DMS79 treated with DMSO at 0.1 percent for 48 hours (cell line): ENCODE data around the gene APLP1.
A peak's percentile ranks its signal among the peaks of the same experiment; 100 is the strongest.
"Not testable (repeated sequence)": the region's sequence is repeated elsewhere in the genome, so short reads cannot be mapped to it uniquely, and the experiment has no call there.

Experiments used
- DNase-seq: peaks from one replicate; lab custom pipeline; 2025; lab: John Stamatoyannopoulos, UW

Gene APLP1

DNA sequence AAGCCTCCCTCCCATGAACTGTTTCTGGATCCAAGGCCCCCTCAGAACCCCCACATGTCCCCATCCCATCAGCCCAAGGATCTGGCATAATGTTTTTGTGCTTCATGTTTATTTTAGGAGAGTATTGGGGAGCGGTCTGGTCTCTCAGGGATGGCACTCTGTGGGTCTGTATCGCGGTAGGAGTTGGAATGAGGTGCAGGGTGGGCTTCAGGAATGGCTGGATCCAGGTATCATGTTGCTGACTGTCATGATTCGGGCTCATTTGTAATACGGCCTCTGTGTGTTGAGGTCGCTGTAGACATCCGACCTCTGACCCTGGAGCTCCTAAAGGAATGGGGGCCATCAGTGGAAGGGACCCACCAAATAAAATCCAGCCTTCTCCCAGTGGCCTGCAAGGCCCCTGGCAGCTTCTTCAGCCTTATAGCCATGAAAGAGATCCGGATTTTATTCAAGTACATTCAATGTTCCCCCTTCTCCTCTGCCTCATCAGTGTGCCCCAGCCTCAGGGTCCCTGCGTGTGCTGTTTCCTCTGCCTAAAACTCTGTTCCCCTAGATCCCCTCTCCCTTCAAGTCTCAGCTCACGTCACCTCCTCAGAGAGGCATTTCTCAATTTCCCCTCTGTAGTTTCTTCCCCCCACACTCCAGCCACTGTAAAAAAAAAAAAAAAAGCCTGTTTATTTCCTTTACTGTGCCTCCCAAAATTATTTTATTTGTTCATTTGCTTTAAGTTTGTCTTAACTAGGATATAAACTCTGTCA, 36.1 kb downstream of the APLP1 start:
- DNase-seq: no peak

DNA sequence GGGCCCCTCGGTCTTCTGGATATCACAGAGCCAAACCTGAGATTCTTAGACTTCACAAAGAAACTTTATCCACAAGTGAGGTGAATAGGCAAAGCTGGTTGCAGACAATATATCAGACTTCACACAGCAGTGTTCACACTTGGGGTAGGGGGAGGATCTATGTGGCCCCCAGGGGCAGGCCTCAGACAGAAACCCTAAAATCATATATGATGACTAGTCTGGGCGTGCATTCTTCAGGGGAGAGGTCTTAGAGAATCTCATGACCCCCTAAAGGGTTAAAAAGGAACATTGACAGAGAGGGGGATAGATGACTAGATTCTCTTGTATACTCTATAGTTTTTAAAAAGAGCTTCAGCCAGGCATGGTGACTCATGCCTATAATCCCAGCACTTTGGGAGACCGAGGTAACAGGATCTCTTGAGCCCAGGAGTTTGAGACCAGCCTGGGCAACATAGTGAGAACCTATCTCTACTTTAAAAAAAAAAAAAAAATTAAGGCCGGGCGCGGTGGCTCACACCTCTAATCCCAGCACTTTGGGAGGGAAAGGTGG, 36.9 kb downstream of the APLP1 start:
- no peak for DNase-seq

DNA sequence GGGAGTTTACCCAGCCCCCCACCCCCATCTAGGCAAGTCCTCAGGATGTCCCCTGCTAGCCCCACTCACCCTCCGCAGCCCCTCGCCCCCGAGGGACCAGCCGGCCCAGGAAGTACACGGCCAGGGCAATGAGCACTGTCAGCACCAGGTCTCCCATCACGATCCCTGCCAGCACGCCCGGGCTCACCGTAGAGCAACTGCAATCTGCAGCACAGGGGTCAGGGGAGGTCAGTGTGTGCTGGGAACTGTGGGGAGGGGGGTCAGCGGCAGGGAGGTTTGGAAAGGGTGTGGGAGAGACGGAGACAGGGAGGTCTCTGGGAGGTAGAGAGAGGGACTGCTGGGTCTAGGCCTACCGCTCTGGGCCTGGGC, 39.0 kb downstream of the APLP1 start:
- DNase-seq: no peak

DNA sequence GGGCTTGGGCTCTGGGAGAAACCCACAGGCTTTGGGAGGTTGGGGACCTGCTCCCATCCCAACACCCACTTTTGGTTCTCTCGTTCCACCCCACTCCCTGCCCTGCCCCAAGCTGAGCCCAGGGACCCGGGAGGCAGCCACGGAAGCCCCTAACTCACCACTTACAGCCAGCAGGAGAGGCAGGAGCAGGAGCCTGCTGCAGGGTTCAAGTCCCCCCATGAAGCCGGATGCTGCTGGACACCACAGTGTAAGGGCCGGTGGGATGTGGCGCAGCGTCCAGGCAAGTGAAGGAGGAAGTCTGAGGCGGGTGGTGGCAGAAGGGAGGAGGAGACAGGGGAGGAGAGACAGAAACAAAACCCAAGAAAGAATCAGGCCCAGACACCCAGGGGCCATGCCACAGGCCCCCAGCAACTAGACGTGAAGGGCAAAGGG, 39.7 kb downstream of the APLP1 start, which contains the start of gene TYROBP:
TSS of gene TYROBP (minus strand) at position 286 of the 432 bp plus-strand sequence. CDS start at position 219, 67 bp downstream.
- DNase-seq: no peak

DNA sequence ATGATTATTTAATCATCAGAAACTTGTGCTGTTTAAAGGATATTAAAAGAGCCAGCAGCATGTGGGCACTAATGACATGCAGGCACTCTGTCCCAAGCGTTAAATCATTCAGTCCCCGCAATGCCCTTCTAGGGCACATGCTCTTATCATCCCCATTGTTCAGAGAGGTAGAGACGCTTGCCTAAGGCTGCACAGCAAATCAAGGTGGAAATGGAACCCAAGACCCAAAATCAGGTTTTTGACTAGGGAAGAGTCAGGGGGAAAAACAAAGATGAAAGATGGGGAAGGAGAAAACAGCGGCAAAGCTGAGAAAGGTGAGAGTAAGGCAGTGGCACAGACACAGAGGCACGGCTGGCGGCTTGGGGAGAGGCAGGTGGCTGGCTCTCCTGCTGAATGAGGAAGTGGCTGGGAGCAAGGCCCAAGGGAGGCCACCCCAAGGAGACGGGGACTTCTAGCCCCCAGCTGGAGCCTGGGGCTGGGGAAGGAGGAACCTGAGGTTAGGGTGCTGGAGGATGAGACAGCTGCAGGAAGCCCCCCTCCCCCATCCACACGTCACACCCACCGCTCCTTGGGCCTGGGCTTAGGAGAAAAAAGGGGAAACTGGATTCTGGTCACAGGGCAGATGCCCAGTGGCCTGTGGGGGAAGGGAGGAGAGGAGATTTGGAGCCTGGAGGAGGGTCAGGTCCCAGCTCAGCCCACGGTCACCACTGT, 40.8 kb downstream of the APLP1 start:
- no peak for DNase-seq

DNA sequence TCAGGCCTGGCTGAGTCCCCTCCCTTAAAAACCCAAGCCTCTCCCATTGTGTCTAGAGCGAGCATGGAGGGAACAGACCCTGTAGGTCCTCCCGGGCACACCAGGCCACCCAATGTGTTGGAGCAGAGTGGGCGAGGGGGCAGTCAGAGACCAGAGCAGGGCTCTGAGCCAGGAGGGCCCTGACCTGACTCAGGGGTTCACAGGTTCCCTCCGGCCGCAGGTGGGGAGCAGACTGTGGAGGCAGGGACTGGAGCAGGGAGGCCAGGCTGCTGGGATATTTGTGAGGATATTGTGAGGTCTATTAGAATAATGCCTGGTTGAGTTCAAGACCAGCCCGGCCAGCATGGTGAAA, 41.3 kb downstream of the APLP1 start:
- no peak for DNase-seq

DNA sequence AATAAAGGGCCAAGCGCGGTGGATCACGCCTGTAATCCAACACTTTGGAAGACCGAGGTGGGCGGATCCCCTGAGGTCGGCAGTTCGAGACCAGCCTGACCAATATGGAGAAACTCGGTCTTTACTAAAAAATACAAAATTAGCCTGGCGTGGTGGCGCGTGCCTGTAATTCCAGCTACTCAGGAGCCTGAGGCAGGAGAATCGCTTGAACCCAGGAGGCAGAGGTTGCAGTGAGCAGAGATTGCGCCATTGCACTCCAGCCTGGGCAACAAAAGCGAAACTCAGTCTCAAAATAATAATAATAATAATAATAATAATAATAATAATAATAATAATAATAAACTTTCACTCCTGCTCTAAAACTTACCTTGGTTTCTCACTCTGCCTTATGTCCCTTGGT, 42.0 kb downstream of the APLP1 start:
- not testable (repeated sequence) for DNase-seq

DNA sequence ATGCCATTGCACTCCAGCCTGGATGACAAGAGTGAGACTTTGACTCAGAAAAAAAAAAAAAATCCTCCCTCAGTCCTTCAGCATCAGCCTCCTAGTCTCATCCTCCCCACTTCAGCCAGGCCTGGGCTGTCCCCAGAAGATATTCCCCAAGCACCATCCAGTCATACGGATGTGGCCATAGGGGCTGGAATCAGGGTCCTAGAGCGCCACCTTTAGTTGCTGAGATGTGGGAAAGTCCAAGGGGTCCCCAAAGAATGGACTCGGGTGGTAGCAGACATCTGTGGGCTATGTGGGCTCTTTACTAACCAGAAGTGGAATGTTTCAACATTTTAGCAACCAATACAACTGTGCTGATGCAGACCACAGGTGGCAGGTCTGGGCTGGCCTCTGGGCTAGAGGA, 42.8 kb downstream of the APLP1 start:
- no peak for DNase-seq

DNA sequence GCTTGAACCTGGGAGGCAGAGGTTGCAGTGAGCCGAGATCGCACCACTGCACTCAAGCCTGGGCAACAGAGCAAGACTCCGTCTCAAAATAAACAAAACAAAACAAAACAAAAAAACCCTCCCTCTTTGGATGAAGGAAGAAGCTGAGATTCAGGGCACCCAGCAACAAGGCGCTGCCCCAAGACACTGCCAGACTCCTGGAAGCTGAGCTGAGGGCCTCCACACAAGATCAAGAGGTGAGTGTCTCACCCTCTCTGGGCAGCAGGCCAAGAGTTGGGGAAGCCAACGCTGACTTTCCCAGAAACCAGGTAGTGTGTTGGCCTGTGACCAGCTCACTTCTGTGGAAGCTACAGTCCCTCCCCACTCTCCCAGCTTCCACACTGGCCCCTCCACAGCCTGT, 43.4 kb downstream of the APLP1 start:
- DNase-seq: peak; percentile 48

DNA sequence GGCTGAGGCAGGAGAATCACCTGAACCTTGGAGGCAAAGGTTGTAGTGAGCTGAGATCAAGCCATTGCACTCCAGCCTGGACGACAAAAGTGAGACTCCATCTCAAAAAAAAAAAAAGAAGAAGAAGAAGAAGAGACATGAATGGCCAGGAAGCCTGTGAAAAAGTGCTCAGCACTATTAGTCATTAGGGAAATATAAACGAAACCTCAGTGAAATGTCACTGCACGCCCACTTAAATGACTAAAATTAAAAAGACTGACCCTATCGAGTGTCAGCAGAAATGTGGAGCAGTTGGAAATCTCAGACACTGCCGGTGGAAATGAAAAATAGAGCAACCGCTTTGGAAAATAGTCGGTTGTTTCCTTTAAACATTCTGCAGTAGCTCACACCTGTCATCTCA, 45.2 kb downstream of the APLP1 start:
- no peak for DNase-seq

DNA sequence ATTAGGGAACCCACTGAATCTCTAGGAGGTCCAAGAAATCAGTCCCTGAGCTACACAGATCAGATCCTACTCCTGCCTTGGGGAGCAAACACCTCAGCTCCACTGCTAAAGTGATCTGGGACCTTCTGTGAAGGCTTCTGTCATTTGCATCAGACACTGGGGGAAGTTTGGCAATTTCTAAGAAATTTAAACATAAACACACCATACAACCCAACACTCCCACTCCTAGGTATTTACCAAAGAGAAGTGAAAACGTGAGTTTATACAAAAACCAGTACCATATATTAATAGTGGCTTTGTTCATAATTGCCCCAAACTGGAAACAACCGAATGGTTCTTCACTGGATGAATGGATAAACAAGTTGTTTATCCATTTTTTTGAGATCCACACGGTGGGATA, 47.1 kb downstream of the APLP1 start:
- DNase-seq: no peak

DNA sequence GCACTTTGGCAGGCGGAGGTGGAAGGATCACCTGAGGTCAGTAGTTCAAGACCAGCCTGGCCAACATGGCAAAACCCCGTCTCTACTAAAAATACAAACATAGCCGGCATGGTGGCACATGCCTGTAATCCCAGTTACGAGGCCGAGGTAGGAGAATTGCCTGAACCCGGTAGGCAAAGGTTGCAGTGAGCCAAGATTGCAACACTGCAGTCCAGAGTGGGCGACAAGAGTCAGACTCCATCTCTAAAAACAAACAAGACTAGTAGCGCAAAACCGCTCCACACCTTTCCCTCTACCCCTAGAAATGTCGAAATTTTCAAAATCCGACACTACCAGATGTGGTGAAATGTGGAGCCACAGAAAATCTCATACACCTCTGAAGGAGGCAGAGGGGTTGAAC, 50.9 kb downstream of the APLP1 start:
- no peak for DNase-seq

DNA sequence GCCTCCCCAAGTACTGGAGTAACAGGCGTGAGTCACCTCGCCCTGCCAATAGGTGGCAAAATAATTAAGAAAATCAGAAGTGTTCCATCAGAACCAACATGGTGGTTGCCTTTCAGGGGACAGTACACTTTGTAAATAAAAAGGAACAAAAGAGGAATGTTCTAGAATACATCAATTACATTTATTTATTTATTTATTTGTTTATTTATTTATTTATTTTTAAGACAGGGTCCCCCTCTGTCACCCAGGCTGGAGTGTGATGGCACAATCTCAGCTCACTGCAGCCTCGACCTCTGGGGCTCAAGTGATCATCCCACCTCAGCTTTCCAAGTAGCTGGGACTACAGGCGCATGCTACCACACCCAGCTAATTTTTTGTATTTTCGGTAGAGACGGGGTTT, 52.6 kb downstream of the APLP1 start:
- no peak for DNase-seq

DNA sequence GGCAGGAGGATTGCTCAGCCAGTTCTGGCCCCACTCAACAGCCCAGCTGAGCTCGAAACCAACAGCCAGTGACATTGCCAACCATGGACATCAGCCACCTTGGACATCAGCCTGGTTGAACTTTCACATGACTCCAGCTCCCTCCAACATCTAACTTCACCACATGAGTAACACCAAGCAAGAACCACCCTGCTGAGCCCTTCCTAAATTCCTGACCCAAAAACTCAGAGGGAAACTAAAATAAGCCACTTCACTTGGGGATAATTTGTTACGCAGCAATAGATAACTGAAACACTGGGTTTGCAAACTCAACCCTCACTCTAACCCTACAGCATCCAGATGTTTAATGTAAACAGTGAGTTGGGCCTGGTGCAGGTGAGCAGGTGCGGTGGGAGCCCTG, 57.1 kb downstream of the APLP1 start:
- no peak for DNase-seq

DNA sequence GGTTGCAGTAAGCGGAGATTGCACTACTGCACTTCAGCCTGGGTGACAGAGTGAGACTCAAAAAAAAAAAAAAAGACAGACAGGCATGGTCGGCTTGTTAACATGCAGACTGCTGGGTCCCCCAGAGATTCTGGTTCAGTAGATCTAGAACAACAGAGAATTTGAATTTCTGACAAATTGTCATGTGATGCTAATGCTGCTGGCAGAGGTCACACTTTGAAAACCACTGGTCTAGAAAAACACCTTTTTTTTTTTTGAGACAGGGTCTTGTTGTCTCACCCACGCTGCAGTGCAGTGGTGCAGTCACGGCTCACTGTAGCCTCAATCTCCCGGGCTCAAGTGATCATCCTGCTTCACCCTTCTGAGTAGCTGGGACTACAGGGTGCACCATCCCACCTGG, 60.1 kb downstream of the APLP1 start:
- DNase-seq: no peak
